Tibial artery (tissue), 4 donors: ENCODE results near the gene RHOBTB3.

Source experiments
- DNase-seq, 2 donors: peaks; one replicate each; pipeline ENCODE4 v3.0.0-alpha.2; 2019
- H3K27ac ChIP-seq, 2 donors: fragments of 200-600 bp; sonication (generic) in 1 of 2; 1 replicate in 1 of 2; 2 replicates in 1 of 2; pipeline ENCODE4 v1.5.1; 2018 to 2019; ENCODE audit warnings: mild to moderate bottlenecking in 1 of 2
- H3K27me3 ChIP-seq, 2 donors: fragments of 200-600 bp; sonication (generic) in 1 of 2; one replicate each; pipeline versions ENCODE4 v1.5.1 to v1.6.0; 2016 to 2019
- H3K36me3 ChIP-seq, 3 donors: fragments of 200-600 bp; sonication (generic) in 2 of 3; one replicate each; pipeline ENCODE4 v1.5.1; 2016 to 2019; ENCODE audit warnings: mild to moderate bottlenecking in 2 of 3
- H3K4me1 ChIP-seq, 4 donors: fragments of 200-600 bp; sonication (generic) in 2 of 4; 1 replicate in 3 of 4; 2 replicates in 1 of 4; pipeline ENCODE4 v1.5.1; 2016 to 2019
- H3K4me3 ChIP-seq, 2 donors: fragments of 200-600 bp; sonication (generic) in 1 of 2; 1 replicate in 1 of 2; 2 replicates in 1 of 2; pipeline ENCODE4 v1.5.1; 2018 to 2019; ENCODE audit warnings: mild to moderate bottlenecking in 2 of 2
- H3K9me3 ChIP-seq, 3 donors: fragments of 200-600 bp; sonication (generic) in 1 of 3; one replicate each; pipeline ENCODE4 v1.5.1; 2016 to 2019
- CTCF ChIP-seq, 2 experiments: fragments of 200-600 bp in 1 of 2; fragments of 450-650 bp in 1 of 2; IDR thresholded peaks; one replicate each; pipeline ENCODE4 v1.5.1; 2017 to 2019; ENCODE audit warnings: antibody characterized with exemption in 2 of 2, mild to moderate bottlenecking in 1 of 2, moderate library complexity in 1 of 2
- intact Hi-C: fragments of 100-400 bp; cut with DNase I; formaldehyde crosslinking; loops from one replicate; pipeline ENCODE4 v1.15.0; 2023; ENCODE audit warnings: low total_unique reads

Gene RHOBTB3

GRCh38 chr5:95734187-95734586 lies 3.1 kb downstream of the RHOBTB3 start:
- no peak for DNase-seq
- Histone ChIP-seq H3K4me1 (peaks cover 0 to 41% (median 11%) of the 10 kb centered on the region in 4 donors), H3K36me3 (peaks cover 0 to 9% (median 7%) of the 10 kb centered on the region in 3 donors), H3K27ac (peak overlapping the region in 1 of 2 donors; percentile 33), H3K9me3 (no peaks in the 10 kb centered on the region), H3K4me3 (peak overlapping the region in 1 of 2 donors; percentile 22), H3K27me3 (no peaks in the 10 kb centered on the region)
- intact Hi-C loops, result loop anchor here (5.0 kb wide), 2 partner anchors 72 to 87 kb away; partner anchors contain the start of gene RFESD
- no peak for TF ChIP-seq CTCF (IDR thresholded peaks at IDR 0.05)

- intact Hi-C loops, result loop anchor here (5.0 kb wide), 2 partner anchors 73 to 88 kb away; partner anchors contain the start of gene RFESD
- Histone ChIP-seq H3K36me3 (peaks cover 0 to 9% (median 7%) of the 10 kb centered on the region in 3 donors), H3K27ac (peak overlapping the region; percentile 25 to 33), H3K9me3 (no peaks in the 10 kb centered on the region), H3K27me3 (no peaks in the 10 kb centered on the region), H3K4me3 (peak overlapping the region in 1 of 2 donors; percentile 22), H3K4me1 (peaks cover 0 to 40% (median 11%) of the 10 kb centered on the region in 4 donors)
- DNase-seq, result no peak
- TF ChIP-seq CTCF (IDR thresholded peaks at IDR 0.05), result no peak
Measured at GRCh38 chr5:95734906-95735305, 3.8 kb downstream of the RHOBTB3 start.

GRCh38 chr5:95735406-95735805 lies 4.3 kb downstream of the RHOBTB3 start:
- no peak for DNase-seq

GRCh38 chr5:95738072-95738471 lies 6.9 kb downstream of the RHOBTB3 start:
- H3K4me3 ChIP-seq, result no peak overlapping the region
- intact Hi-C loops, result no loop called here
- H3K27ac ChIP-seq, result no peak overlapping the region
- no peak for TF ChIP-seq CTCF (IDR thresholded peaks at IDR 0.05)
- peaks cover 0 to 24% (median 11%) of the 10 kb centered on the region in 4 donors for H3K4me1 ChIP-seq
- H3K36me3 ChIP-seq, result peaks cover 0 to 9% (median 7%) of the 10 kb centered on the region in 3 donors
- no peak for DNase-seq
- no peaks in the 10 kb centered on the region for H3K27me3 ChIP-seq
- no peaks in the 10 kb centered on the region for H3K9me3 ChIP-seq

More at GRCh38 chr5:95735406-95735805, 4.3 kb downstream of the RHOBTB3 start:
- Histone ChIP-seq H3K9me3 (no peaks in the 10 kb centered on the region), H3K27me3 (no peaks in the 10 kb centered on the region), H3K36me3 (peaks cover 0 to 9% (median 7%) of the 10 kb centered on the region in 3 donors), H3K4me1 (peaks cover 0 to 35% (median 11%) of the 10 kb centered on the region in 4 donors), H3K27ac (peak overlapping the region in 1 of 2 donors; percentile 33), H3K4me3 (no peak overlapping the region)
- intact Hi-C loops, result no loop called here
- no peak for TF ChIP-seq CTCF (IDR thresholded peaks at IDR 0.05)

- H3K4me3 ChIP-seq, result no peak overlapping the region
- TF ChIP-seq CTCF (IDR thresholded peaks at IDR 0.05), result no peak
- no peak overlapping the region for H3K27ac ChIP-seq
- no peaks in the 10 kb centered on the region for H3K27me3 ChIP-seq
- no peaks in the 10 kb centered on the region for H3K9me3 ChIP-seq
- intact Hi-C loops, result no loop called here
- no peak for DNase-seq
- H3K4me1 ChIP-seq, result peaks cover 0 to 16% (median 9%) of the 10 kb centered on the region in 4 donors
- H3K36me3 ChIP-seq, result peaks cover 0 to 9% (median 7%) of the 10 kb centered on the region in 3 donors
Measured at GRCh38 chr5:95738834-95739233, 7.7 kb downstream of the RHOBTB3 start.
